Cortex of kidney (tissue), 1 donor: ENCODE data around the gene RRBP1.

ENCODE experiments used
- DNase-seq: peaks from one replicate; lab custom pipeline; 2025; lab: John Stamatoyannopoulos, UW

Gene RRBP1

GRCh38 chr20:17680836-17681725, 961 bp downstream of the RRBP1 start:
- no peak for DNase-seq

DNA sequence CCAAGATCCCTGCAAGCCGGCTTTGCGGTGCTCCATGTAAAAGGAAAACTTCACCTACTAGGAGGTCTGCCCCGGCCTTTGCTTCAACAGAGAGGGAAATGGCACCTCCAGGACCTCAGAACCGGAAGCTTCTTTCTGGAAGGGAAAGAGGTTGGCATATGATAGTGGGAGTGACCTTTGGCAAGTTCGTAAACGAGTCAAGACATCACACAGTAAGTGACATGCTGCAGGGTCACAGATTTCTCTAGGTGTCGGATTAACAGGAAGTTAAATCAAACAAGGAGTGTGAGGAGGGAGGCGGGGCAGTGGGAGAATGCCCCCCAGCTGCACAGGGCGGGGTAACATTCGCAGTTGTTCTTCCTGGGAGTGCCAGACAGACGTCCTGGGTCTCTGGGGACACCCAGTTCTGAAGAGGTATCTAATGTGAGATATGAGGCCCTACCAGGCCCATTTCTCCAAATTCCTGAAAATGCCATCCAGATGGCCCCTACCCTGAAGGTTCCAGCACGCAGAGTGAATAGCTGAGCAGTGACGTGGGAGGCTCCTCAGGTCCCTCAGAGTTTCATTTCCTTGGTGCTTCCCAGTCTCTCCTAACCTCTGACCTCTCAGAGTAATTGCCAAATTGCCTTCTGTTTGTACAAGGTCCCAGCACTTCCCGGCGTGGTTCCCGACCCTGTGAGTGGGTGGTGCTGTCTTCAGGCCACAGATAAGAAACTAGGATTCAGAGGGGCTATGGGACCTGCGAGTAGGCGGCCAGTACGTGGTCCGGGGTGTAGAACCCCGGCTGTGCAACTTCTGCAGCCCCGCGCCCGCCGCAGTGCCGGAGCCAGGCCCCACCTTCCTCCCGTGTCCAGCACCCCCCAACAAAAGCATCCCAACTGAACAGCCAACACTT, 1.9 kb downstream of the RRBP1 start:
- no peak for DNase-seq

GRCh38 chr20:17678886-17679285, 3.2 kb downstream of the RRBP1 start:
- DNase-seq = no peak

DNA sequence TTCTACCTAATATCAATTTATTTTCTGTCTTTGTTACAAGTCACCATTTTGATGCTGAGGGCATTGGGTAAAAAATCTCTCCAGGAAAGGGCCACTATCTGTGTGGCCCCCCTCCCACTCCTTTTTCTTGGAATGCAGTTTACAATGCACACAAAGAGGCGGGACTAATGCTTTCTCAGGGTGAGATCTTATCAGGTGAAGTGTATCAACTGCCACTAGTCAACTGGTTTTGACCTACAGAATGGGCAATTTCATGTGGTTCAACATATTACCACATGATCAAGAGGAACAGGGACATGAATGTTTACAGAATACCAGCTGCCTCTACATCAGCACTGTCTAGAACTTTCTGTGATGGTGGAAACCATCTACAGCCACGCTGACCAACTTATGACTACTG, 3.7 kb downstream of the RRBP1 start:
- DNase-seq = no peak

DNA sequence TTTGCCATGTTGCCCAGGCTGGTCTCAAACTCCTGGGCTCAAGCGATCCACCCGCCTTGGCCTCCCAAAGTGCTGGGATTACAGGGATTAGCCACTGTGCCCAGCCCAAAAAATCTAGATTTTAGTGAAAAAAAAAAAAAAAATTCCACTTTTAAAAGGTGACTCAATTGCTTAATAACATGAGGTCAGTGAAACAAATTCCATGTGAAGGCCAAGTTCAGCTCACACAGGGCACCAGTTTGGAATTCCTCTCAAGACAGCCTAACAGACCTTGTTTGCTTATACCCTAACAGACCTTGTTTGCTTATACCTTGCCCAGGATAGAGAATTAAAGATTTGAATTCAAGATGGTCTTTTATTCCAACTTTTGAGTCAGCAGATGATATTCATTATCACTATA, 5.1 kb downstream of the RRBP1 start:
- no peak for DNase-seq

DNA sequence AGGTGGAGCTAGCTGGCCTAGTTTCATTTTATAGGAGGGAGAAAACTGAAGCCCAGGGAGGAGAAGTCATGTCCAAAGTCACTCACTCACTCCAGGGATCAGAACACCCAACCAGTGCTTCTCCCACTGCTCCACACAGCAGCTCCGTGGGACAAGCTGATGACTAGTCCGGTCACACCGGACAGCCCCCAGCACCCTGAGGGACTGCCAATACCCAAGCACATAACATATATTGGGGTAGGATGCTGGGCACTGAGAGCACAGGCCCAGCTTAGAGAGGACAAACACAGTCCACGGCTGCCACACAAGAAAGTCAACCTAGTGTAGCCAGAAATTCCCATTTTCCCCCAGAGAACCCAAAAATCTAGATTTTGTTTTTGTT, 5.7 kb downstream of the RRBP1 start:
- DNase-seq = no peak

- DNase-seq = no peak
Observed at GRCh38 chr20:17675519-17676377, 6.3 kb downstream of the RRBP1 start.

GRCh38 chr20:17674722-17675518, 7.1 kb downstream of the RRBP1 start:
- no peak for DNase-seq

- no peak for DNase-seq
Observed at GRCh38 chr20:17673084-17673483, 9.0 kb downstream of the RRBP1 start.

DNA sequence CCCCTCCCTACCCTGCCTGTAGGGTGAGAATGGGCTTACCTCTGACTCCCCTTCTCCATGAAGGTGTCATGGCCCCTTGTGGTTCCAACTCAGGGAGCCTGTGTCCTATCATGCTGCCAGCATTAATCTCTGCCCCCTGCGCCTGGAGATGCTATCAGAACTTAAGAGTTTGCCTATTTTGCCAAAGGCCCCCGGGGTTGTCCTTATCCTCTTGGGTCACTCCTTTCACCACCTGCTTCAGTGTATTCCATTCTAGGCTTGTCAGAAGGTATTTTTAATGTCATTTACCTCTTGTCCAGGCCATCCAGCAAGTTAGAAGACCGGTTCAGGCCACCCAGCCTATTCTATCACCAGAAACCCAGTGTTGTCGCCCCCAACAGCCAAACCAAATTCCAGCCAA, 10.5 kb downstream of the RRBP1 start:
- DNase-seq = no peak

DNA sequence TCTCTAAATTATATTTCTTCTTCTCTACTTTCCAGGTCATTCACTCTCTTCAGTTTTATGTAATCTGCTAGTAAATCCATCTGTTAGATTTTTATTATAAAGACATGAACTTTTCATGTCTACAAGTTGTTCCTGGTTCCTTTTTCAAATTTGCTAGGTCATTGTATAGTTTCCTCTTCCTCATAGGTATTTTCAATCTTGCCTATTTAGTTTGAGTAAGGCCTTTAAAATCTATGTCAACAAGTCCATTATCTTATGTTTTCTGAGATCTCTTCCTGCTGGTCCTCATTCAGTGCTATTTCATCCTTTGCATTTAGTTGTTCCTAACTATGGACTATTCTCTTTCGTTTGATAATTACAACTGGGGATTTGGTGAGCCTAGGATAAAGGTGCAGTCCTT, 11.0 kb downstream of the RRBP1 start:
- DNase-seq = no peak

GRCh38 chr20:17669306-17669931, 12.6 kb downstream of the RRBP1 start:
- no peak for DNase-seq

- DNase-seq = no peak
Observed at GRCh38 chr20:17668432-17668831, 13.6 kb downstream of the RRBP1 start.

DNA sequence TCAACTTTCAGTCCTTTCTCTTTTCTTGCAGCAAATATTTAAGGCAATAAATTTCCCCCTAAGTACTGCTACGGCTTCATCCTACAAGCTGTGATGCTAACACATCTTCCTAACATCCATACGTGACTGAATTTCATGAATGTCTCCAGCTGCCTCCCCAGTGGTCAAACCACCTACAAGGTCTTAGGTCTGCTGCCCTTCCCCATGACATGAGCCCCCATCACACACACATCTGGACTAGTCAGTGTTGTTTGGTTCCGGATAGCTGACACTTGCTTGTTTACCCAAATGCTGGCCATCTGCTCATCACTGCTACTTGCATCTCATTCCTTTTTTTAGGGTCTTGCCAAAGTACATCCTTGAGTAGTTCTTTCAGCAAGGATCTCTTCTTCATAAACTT, 14.6 kb downstream of the RRBP1 start:
- no peak for DNase-seq

GRCh38 chr20:17666481-17666880, 15.6 kb downstream of the RRBP1 start:
- no peak for DNase-seq

GRCh38 chr20:17665756-17666155, 16.3 kb downstream of the RRBP1 start:
- DNase-seq = no peak

DNA sequence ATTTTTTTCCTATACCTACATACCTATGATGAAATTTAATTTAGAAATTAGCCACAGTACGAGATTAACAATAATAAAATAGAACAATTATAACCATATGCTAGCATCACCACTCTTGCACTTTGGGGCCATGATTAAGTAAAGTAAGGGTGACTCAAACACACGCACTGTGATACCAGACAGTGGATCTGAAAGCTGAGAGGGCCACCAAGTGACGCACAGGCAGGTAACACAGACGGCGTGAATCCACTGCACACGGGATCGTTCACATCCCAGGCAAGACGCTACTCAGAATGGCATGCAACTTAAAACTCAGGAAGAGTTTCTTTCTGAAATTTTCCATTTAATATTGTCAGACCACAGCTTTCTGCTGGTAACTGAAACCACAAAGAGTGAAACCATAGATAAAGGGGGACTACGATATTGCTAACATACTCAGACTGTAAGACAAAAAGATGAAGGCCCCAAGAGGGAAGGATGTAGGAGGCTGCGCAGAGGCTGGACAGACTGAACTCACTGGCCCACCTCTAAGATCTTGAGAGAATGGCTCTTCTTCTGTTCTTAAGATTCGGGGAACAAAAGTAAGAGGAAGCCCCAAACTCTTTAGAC, 17.9 kb downstream of the RRBP1 start:
- DNase-seq = no peak

DNA sequence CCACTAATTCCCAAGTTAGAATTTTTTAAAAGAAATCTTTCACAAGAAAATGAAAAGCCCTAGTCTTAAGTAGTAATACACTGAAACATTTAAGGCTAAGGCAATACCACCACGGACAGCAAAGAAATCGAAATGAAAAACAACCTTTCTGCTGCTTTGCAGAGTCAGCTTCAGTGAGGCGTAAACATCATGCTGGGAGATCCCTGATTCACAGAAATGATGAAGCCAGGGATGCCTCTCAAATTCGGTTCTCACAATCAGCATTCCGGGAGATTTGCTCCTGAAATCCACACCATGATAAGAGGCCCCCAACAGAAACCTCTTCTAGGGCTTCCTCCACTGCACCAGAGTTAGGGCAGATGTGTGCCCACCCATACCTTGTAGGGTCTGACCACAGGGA, 18.6 kb downstream of the RRBP1 start:
- no peak for DNase-seq

DNA sequence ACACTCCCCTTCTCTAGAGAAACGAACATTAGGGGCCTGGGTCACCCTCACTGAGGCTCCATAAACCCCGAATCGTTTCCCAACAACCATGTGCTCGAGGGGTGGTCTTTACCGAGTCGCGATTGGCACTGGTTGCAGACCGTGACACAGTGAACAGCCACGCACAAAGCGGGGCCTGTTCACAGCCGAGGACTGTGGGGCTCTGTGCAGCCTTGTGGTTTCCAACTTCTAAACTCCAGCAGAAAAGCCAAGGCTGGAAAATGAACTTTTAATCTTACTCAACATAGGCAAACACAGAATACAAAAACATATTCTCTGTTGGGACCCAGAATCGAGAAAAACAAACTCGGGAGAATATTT, 19.0 kb downstream of the RRBP1 start:
- no peak for DNase-seq

DNA sequence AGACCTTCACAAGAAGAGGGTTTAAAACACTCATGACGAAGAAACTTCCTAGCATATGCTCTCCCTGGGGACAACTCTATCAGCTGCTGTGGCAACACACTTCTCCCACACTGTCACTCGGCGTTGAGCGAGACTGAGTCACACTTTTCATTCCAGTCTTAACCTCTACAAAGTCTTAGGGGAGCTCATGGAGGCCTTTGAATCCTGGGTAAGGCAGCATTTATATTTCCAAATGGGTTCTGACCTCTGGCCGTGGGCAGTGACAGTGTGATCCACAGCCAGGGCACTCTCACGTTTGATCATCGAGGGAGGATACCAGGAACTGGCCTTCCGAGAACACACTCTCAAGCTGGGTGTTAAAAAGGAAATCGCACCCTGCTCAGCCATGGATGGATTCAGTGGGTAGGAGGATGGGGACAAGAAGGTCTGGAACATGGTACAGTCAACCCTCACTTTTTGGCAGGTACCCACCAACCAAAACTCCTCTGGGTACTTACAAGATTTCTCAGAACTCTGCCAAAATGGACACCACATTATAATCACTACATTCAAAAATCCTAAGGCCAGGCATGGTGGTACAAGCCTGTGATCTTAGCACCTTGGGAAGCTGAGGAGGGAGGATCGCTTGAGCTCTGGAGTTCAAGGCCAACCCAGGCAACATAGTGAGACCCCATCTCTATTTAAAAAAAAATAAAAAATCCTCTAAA, 19.6 kb downstream of the RRBP1 start:
- no peak for DNase-seq
